Heart left ventricle (tissue), 13 donors: ENCODE results near the gene HOXB4.

Source experiments
- CTCF ChIP-seq, 12 donors: fragments of 200-600 bp; sonication (generic) in 4 of 12; IDR thresholded peaks; one replicate each; pipeline versions ENCODE4 v1.5.0 to v1.8.0; 2018 to 2022; ENCODE audit warnings: antibody characterized with exemption in 12 of 12, mild to moderate bottlenecking in 5 of 12
- POLR2A ChIP-seq, 2 donors: fragments of 450-650 bp; IDR thresholded peaks; one replicate each; pipeline ENCODE4 v1.6.1; 2017; ENCODE audit warnings: antibody characterized with exemption in 2 of 2, mild to moderate bottlenecking in 2 of 2, moderate library complexity in 2 of 2
- donor health status: ischemic (EF 13 %, LVEDD 7.1; RV severe dilation, severe dysfunction).
- donor health status: DM: no; HTN: yes; CAD: no.
- donor health status: DM: no; HTN: no; CAD: no.
- donor health status: ischemic (EF 25% LVEDD 6.9; RV normal size, moderate dysfunction).
- donor health status: ischemic (EF 25% LVEDD 5.7; RV mildly dilated, moderate dysfunction).
- donor health status: ischemic (EF 35%, LVEDD 5.7; RV mildly dilated, moderate dysfunction).
- donor health status: nonischemic (EF 11% LVEDD 7.7; RV severe dilation, severe dysfunction).
- donor health status: DM: yes; HTN: yes; CAD: no.
- donor health status: PGD.
- donor health status: ischemic (EF 29% LVEDD 5.4; RV normal size, mild dysfunction).
- donor health status: nonischemic (EF 23%, LVEDD 6.1; RV moderate dilation, normal function).

- TF ChIP-seq CTCF (IDR thresholded peaks at IDR 0.05) (no peak), POLR2A (IDR thresholded peaks at IDR 0.05) (no peak)
These were observed 42.5 kb upstream of the HOXB4 start for GRCh38 chr17:48620461-48621139.
